Measurements from ENCODE around the gene AMFR.

DNA sequence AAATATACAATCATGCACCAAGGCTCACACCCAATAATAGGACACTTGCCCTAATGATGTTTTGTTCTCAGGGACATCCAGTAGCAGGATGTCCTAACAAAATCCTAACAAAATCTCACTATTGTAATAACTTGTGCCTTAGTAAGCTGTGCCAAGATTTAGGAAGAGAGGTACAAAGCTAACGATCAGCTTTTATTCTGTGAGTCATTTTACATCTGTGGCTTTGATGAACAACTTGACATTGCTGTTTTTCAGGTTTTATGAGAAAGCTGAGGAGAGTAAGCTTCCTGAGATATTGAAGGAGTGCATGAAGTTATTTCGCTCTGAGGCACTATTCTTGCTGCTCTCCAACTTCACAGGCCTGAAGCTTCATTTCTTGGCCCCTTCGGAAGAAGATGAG is 44.9 kb upstream of the AMFR start:
- TF ChIP-seq, protein P1, sequence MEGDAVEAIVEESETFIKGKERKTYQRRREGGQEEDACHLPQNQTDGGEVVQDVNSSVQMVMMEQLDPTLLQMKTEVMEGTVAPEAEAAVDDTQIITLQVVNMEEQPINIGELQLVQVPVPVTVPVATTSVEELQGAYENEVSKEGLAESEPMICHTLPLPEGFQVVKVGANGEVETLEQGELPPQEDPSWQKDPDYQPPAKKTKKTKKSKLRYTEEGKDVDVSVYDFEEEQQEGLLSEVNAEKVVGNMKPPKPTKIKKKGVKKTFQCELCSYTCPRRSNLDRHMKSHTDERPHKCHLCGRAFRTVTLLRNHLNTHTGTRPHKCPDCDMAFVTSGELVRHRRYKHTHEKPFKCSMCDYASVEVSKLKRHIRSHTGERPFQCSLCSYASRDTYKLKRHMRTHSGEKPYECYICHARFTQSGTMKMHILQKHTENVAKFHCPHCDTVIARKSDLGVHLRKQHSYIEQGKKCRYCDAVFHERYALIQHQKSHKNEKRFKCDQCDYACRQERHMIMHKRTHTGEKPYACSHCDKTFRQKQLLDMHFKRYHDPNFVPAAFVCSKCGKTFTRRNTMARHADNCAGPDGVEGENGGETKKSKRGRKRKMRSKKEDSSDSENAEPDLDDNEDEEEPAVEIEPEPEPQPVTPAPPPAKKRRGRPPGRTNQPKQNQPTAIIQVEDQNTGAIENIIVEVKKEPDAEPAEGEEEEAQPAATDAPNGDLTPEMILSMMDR (conservative IDR thresholded peaks at IDR 0.05): no peak
- no peak for TF ChIP-seq EZH2 (IDR thresholded peaks at IDR 0.05; ENCODE audit: low read depth)
